ENCODE results near the gene ANKRD33B.
A peak's percentile ranks its signal among the peaks of the same experiment; 100 is the strongest.

ANKRD33B gene

GRCh38 chr5:10690460-10691440 is 126.9 kb downstream of the ANKRD33B start:
- H3K27ac ChIP-seq: no peak overlapping the region

GRCh38 chr5:10691826-10692785 is 128.2 kb downstream of the ANKRD33B start:
- H3K9me3 ChIP-seq: no peaks in the 10 kb centered on the region
- no peaks in the 10 kb centered on the region for H3K27me3 ChIP-seq
- no peak overlapping the region for H3K4me3 ChIP-seq (ENCODE audit: low read depth in 1 of 2, low read length in 1 of 2)
- H3K27ac ChIP-seq: no peak overlapping the region
- peaks cover 0 to 2% of the 10 kb centered on the region in 2 experiments for H3K4me1 ChIP-seq (ENCODE audit: control insufficient read depth in 1 of 2, insufficient read depth in 1 of 2, low read depth in 1 of 2, low read length in 1 of 2)
- TF ChIP-seq CTCF (IDR thresholded peaks at IDR 0.05): no peak
- no peaks in the 10 kb centered on the region for H3K36me3 ChIP-seq

More at GRCh38 chr5:10690460-10691440, 126.9 kb downstream of the ANKRD33B start:
- Histone ChIP-seq H3K4me3 (ENCODE audit: low read depth in 1 of 2, low read length in 1 of 2) (no peak overlapping the region), H3K36me3 (no peaks in the 10 kb centered on the region), H3K27me3 (no peaks in the 10 kb centered on the region), H3K4me1 (ENCODE audit: control insufficient read depth in 1 of 2, insufficient read depth in 1 of 2, low read depth in 1 of 2, low read length in 1 of 2) (peaks cover 0 to 2% of the 10 kb centered on the region in 2 experiments), H3K9me3 (no peaks in the 10 kb centered on the region)
- no peak for TF ChIP-seq CTCF (IDR thresholded peaks at IDR 0.05)

- Histone ChIP-seq H3K4me3 (ENCODE audit: low read depth in 1 of 2, low read length in 1 of 2) (no peak overlapping the region), H3K4me1 (ENCODE audit: control insufficient read depth in 1 of 2, insufficient read depth in 1 of 2, low read depth in 1 of 2, low read length in 1 of 2) (peaks cover 0 to 2% of the 10 kb centered on the region in 2 experiments), H3K27ac (no peak overlapping the region), H3K9me3 (no peaks in the 10 kb centered on the region), H3K36me3 (peaks cover 6% of the 10 kb centered on the region), H3K27me3 (no peaks in the 10 kb centered on the region)
- TF ChIP-seq CTCF (IDR thresholded peaks at IDR 0.05): peak; percentile 47
Observed at GRCh38 chr5:10695055-10695649, 131.3 kb downstream of the ANKRD33B start.

- H3K4me3 ChIP-seq (ENCODE audit: low read depth in 1 of 2, low read length in 1 of 2): no peak overlapping the region
- H3K9me3 ChIP-seq: no peaks in the 10 kb centered on the region
- peaks cover 0 to 2% of the 10 kb centered on the region in 2 experiments for H3K4me1 ChIP-seq (ENCODE audit: control insufficient read depth in 1 of 2, insufficient read depth in 1 of 2, low read depth in 1 of 2, low read length in 1 of 2)
- no peaks in the 10 kb centered on the region for H3K27me3 ChIP-seq
- H3K36me3 ChIP-seq: peaks cover 6% of the 10 kb centered on the region
- no peak overlapping the region for H3K27ac ChIP-seq
- no peak for TF ChIP-seq CTCF (IDR thresholded peaks at IDR 0.05)
Observed at GRCh38 chr5:10695759-10696543, 132.1 kb downstream of the ANKRD33B start.
